ENCODE results near the gene CLSTN2.
A peak's percentile ranks its signal among the peaks of the same experiment; 100 is the strongest.

CLSTN2 gene

GRCh38 chr3:139935016-139935865 is at the start of gene CLSTN2:
Gene CLSTN2, plus strand, starts transcription at chr3:139935185.
- peaks cover 12% of the 10 kb centered on the region for H3K4me1 Mint-ChIP-seq
- DNase-seq (peak; percentile 23), ATAC-seq (peak; percentile 63)
- peak within 1 kb of the TSS; percentile 49 to 53 for H3K4me3 Mint-ChIP-seq
- no peaks in the 10 kb centered on the region for H3K9me3 Mint-ChIP-seq
- H3K27ac Mint-ChIP-seq: no peak within 1 kb of the TSS
- H3K27me3 Mint-ChIP-seq: peaks cover 80% of the 10 kb centered on the region

DNA sequence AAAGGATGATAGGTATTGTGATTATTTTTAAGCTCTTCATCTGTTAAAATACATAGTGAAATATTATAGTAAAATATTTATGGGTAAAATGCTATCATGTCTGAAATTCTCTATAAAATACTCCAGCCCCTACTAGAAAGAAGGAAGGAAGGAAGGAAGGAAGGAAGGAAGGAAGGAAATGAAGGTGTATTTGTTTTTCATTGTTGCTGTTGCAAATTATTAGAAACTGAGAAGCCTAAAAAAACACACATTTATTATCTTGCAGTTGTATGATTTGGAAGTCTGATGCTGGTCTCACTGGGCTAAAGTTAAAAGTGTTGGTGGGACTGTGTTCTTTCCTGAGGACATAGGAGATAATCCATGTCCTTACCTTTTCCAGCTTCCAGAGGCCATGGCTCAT is 47.6 kb upstream of the CLSTN2 start:
- Mint-ChIP-seq H3K27me3 (no peaks in the 10 kb centered on the region), H3K4me3 (no peak overlapping the region), H3K27ac (no peak overlapping the region), H3K9me3 (peaks cover 0 to 7% of the 10 kb centered on the region in 2 donors), H3K4me1 (no peaks in the 10 kb centered on the region)
- ATAC-seq (no peak), DNase-seq (no peak)

- ATAC-seq: no peak
- Mint-ChIP-seq H3K27ac (no peak overlapping the region), H3K27me3 (no peaks in the 10 kb centered on the region), H3K4me3 (no peak overlapping the region), H3K9me3 (peaks cover 0 to 5% of the 10 kb centered on the region in 2 donors), H3K4me1 (no peaks in the 10 kb centered on the region)
- no peak for DNase-seq
Observed at GRCh38 chr3:139888561-139889140, 46.3 kb upstream of the CLSTN2 start.

GRCh38 chr3:139893267-139893962 is 41.6 kb upstream of the CLSTN2 start:
- Mint-ChIP-seq H3K4me3 (no peak overlapping the region), H3K4me1 (no peaks in the 10 kb centered on the region), H3K27ac (no peak overlapping the region), H3K9me3 (no peaks in the 10 kb centered on the region), H3K27me3 (no peaks in the 10 kb centered on the region)
- DNase-seq (no peak), ATAC-seq (no peak)

DNA sequence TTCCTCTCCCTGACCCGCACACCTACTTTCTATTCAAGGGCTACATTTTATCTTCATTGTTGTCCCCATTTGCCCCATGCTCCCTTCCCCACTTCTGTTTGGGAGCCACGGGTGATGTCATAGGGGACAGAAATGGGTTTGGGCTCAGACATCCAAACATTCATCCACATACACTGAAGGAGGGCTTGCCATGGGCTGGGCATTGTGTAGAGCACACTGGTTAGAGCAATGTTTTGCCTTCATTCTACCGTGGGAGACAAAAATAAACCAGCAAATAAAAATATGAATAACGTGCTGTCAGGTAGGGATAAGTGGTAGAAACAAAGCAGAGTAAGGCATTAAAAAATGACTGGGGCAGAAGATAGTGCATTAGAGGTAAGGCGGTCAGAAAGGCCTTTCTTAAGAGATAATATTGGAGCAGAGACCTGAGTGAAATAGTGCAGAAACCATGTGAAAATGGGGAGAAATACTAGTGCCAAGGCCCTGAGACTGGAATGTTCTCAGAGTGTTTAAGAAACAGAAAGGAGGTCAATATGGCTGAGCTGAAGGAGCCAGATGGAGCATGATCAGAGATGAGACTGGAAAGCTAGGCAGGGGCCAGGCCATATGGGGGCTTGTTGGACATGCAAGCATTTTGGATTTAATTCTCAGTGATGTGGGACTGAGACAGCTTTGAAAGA is 40.9 kb upstream of the CLSTN2 start:
- ATAC-seq: no peak
- no peaks in the 10 kb centered on the region for H3K4me1 Mint-ChIP-seq
- H3K27ac Mint-ChIP-seq: no peak overlapping the region
- no peaks in the 10 kb centered on the region for H3K27me3 Mint-ChIP-seq
- no peak for DNase-seq
- H3K4me3 Mint-ChIP-seq: no peak overlapping the region
- H3K9me3 Mint-ChIP-seq: no peaks in the 10 kb centered on the region

- Mint-ChIP-seq H3K4me3 (no peak overlapping the region), H3K27me3 (peaks cover 3% of the 10 kb centered on the region), H3K4me1 (no peaks in the 10 kb centered on the region), H3K9me3 (no peaks in the 10 kb centered on the region), H3K27ac (no peak overlapping the region)
- ATAC-seq (no peak), DNase-seq (no peak)
Observed at GRCh38 chr3:139894643-139894989, 40.4 kb upstream of the CLSTN2 start.

GRCh38 chr3:139897759-139898158 is 37.2 kb upstream of the CLSTN2 start:
- H3K4me3 Mint-ChIP-seq: no peak overlapping the region
- H3K4me1 Mint-ChIP-seq: no peaks in the 10 kb centered on the region
- H3K27me3 Mint-ChIP-seq: peaks cover 30% of the 10 kb centered on the region
- no peaks in the 10 kb centered on the region for H3K9me3 Mint-ChIP-seq
- DNase-seq (no peak), ATAC-seq (no peak)
- H3K27ac Mint-ChIP-seq: no peak overlapping the region

DNA sequence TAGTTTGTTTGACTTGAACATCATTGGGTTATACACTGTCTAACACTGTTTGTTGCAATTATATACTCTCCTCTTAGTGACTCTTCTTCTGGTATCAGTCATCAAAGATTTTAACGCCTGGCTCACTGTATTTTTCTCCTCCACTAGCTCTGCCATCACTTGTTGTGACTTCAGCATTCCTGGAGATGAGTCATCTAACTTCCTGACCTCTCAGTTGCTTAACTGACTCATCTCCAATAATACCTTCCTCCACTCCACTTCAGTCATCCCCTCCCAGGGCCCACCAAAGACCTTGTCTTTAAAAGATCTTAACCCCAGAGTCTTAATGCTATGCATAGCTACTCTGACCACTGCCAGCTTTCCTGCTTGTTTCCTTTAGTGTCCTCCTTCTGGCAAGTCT is 28.6 kb upstream of the CLSTN2 start:
- DNase-seq (no peak), ATAC-seq (no peak)
- Mint-ChIP-seq H3K4me3 (no peak overlapping the region), H3K27ac (no peak overlapping the region), H3K9me3 (no peaks in the 10 kb centered on the region), H3K27me3 (peaks cover 22% of the 10 kb centered on the region), H3K4me1 (no peaks in the 10 kb centered on the region)

- Mint-ChIP-seq H3K27me3 (peaks cover 9% of the 10 kb centered on the region), H3K27ac (no peak overlapping the region), H3K4me1 (no peaks in the 10 kb centered on the region), H3K9me3 (peaks cover 9 to 10% of the 10 kb centered on the region in 2 donors), H3K4me3 (no peak overlapping the region)
- DNase-seq (no peak), ATAC-seq (no peak)
Observed at GRCh38 chr3:139909811-139910210, 25.2 kb upstream of the CLSTN2 start.

DNA sequence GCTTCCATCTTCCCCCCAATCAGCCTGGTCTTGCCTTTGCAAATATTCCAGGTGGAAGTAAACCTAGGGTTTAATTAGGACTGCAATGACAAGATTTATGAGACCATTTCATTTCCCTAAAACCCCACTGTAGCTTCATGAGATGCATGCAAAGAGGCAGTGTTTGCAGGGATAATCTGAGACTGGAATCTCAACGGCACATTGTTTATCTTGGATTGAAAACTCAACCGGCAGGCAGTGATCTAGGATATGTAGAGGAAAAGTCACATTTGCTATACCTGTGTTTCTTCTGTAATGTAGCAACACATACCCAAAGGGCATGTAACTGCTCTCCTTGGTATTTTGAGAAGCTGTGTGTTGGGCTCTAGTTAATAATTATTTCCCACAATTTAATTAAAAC is 18.7 kb upstream of the CLSTN2 start:
- DNase-seq (no peak), ATAC-seq (no peak)
- no peak overlapping the region for H3K27ac Mint-ChIP-seq
- H3K9me3 Mint-ChIP-seq: peaks cover 9 to 10% of the 10 kb centered on the region in 2 donors
- H3K4me3 Mint-ChIP-seq: no peak overlapping the region
- H3K27me3 Mint-ChIP-seq: peaks cover 9% of the 10 kb centered on the region
- H3K4me1 Mint-ChIP-seq: no peaks in the 10 kb centered on the region

DNA sequence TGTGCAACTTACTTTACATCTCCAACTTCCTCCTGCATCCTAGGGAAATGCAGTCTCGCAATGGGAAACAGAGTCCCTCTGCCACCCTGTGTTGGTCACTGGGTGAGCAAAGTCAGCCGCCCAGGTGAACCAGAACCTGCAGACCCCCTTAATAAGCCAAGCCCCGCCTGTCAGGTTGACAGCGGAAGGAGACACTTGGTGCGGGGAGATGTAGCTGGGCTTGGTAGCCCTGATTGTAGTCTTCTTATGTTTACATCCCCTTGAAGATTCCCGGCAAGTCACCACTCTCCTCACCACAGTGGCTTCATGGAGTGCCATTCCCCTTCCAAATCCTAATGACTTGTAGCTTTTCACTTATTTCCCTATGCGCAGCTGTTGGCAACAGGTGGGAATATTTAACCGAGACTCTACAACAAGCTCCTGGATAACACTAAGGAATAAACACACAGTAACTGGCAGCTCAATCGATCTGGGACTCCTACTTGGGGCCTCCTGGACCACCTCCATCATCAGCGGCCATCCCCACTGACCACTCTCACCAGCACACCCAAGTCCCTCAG is 17.7 kb upstream of the CLSTN2 start:
- Mint-ChIP-seq H3K4me3 (no peak overlapping the region), H3K27me3 (peaks cover 9% of the 10 kb centered on the region), H3K9me3 (peaks cover 7% of the 10 kb centered on the region in 2 donors), H3K27ac (no peak overlapping the region), H3K4me1 (no peaks in the 10 kb centered on the region)
- DNase-seq: no peak
- no peak for ATAC-seq

- no peak for DNase-seq
- no peak for ATAC-seq
- Mint-ChIP-seq H3K4me1 (no peaks in the 10 kb centered on the region), H3K27me3 (peaks cover 30% of the 10 kb centered on the region), H3K27ac (no peak overlapping the region), H3K9me3 (no peaks in the 10 kb centered on the region), H3K4me3 (no peak overlapping the region)
Observed at GRCh38 chr3:139928708-139929505, 6.1 kb upstream of the CLSTN2 start.

DNA sequence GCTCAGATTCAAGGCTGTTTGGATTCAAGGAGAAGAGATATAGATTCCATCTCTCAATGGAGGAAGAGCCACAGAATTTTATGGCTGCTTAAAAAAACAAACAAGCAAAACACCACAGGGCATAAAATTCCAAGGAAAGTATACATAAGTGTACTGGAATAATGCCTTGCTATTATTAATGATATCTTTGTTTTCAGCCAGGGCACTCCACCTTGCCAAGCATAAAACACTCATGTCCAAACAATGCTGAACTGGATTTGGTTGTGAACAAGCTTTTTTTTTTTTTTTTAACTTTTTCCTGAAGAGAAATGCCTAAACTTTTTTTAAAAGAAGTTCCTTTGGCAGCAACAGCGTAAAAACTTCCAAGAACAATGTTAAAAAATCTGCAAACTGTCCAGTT is 4.8 kb upstream of the CLSTN2 start:
- H3K4me3 Mint-ChIP-seq: no peak overlapping the region
- ATAC-seq (no peak), DNase-seq (no peak)

DNA sequence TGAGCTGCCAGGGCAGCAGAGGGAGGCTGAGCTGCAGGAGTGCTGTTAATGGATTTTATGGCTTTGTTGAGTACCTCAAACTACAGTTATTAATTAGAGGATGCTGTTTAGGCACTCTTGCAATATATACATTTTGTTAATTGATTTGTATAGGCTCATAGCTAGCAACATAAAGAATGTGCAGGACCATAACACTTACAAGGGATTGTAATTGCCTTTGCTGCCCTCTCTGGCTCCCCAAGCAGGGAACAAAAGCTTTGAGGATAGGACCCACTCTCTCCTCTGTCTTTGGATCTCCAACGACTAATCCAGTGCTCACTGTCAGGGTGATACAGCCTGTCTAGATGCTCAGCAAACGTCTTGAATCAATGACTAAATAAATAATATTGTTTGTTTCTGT is 1.2 kb upstream of the CLSTN2 start:
- DNase-seq (no peak), ATAC-seq (no peak)
- no peak overlapping the region for H3K4me3 Mint-ChIP-seq

More for the DNA sequence above, 4.8 kb upstream of the CLSTN2 start:
- no peaks in the 10 kb centered on the region for H3K9me3 Mint-ChIP-seq
- no peak overlapping the region for H3K27ac Mint-ChIP-seq
- H3K4me1 Mint-ChIP-seq: no peaks in the 10 kb centered on the region
- peaks cover 41% of the 10 kb centered on the region for H3K27me3 Mint-ChIP-seq

DNA sequence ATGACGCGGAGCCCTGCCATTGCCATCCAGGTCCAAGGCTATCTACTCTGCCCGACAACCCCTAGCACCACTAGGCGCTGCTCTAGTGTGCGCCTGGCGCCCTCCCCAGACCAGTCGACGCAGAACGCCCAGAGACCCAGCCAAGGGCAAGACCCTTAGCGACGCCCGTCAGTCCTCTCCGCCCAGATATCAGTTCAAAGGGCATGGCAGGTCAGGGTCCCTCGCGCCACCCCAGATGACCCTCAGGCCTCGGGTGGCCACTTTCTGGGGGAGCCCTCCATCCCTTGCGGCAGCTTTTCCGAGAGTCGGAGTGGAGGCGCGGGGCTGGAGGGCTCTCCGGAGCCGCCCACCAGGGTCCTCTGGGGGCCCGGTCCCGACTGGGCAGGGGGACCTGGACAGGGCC is 371 bp upstream of the CLSTN2 start:
- DNase-seq (peak in 1 of 2 donors; percentile 4), ATAC-seq (peak; percentile 66)
- peak overlapping the region; percentile 15 to 26 for H3K4me3 Mint-ChIP-seq
- peaks cover 12% of the 10 kb centered on the region for H3K4me1 Mint-ChIP-seq
- no peaks in the 10 kb centered on the region for H3K9me3 Mint-ChIP-seq
- H3K27me3 Mint-ChIP-seq: peaks cover 77% of the 10 kb centered on the region
- no peak overlapping the region for H3K27ac Mint-ChIP-seq

More for the DNA sequence above, 1.2 kb upstream of the CLSTN2 start:
- H3K27ac Mint-ChIP-seq: no peak overlapping the region
- H3K9me3 Mint-ChIP-seq: no peaks in the 10 kb centered on the region
- peaks cover 12% of the 10 kb centered on the region for H3K4me1 Mint-ChIP-seq
- H3K27me3 Mint-ChIP-seq: peaks cover 69% of the 10 kb centered on the region

All from stimulated activated naive CD8-positive, alpha-beta T cell treated with anti-CD3 and anti-CD28 coated beads, Interleukin-15, amount 100 ng/mL, for 72 hours (primary cell).